HG03442 (cell line): ENCODE data around the gene ADGRL3.
"Not testable (repeated sequence)": the region's sequence is repeated elsewhere in the genome, so short reads cannot be mapped to it uniquely, and the experiment has no call there.

ENCODE experiments used
- ATAC-seq: cut with Tn5 transposase; IDR thresholded peaks from one replicate; pipeline ENCODE4 v1.9.1; 2021; ENCODE audit warnings: mild to moderate bottlenecking, moderate library complexity; ENCODE audit not compliant: unreplicated experiment

ADGRL3 gene

DNA sequence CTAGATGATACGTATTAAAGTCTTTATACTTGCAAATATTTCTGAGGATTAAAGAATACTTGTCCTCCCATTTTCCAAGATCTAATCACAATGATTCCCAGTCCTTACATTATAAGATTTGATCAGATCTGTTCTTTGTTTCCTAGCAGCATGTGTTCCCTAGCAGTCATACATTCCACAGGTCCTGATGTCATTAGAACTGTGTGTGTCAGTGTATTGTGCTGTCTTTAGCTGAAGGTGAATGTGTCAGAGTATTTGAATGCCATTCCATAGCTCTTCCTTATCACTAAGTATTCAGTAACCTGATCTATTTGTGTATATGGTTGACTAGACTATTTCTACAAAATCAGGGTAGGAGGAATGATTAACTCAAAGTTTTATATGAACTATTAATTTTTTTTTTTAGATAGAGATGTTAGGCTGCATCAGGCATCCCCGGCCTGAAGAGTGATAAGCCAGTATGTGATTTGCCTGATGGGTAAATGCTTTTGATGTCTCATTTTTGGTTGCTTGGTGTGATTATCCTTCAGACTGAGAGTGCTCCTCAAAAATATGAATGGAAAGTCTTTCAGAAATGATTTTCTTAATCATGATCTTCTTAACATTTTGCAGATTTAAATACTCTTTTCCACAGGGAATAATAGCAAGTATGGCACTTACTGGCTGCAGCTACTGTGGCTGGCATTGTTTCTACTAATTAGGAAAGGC lies 4.4 kb downstream of the ADGRL3 start:
- no peak for ATAC-seq

DNA sequence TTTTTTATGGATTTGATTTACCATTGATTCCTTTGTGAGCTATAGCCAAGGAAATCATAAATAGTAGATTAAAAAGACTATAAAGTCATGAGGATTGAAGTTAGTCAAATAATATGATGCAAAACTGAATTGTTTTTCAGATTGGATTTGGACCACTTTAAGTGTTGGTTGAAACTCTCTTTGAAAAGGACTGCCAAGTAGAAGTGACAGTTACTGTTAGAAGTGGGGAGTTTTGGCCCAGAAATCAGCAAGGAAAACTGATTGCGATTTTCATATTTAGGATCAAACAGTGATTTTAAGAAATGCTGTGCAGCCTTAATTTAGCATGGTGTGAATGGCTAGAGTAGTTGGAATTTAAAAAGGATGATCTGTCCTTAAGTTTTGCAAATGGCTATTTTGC lies 4.9 kb downstream of the ADGRL3 start:
- ATAC-seq = no peak

DNA sequence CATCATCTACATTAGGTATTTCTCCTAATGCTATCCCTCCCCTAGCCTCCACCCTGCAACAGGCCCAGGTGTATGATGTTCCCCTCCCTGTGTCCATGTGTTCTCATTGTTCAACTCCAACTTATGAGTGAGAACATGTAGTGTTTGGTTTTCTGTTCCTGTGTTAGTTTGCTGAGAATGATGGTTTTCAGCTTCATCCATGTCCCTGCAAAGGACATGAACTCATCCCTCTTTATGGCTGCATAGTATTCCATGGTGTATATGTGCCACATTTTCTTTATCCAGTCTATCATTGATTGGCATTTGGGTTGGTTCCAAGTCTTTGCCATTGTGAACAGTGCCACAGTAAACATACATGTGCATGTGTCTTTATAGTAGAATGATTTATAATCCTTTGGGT lies 7.0 kb downstream of the ADGRL3 start:
- ATAC-seq = not testable (repeated sequence)

DNA sequence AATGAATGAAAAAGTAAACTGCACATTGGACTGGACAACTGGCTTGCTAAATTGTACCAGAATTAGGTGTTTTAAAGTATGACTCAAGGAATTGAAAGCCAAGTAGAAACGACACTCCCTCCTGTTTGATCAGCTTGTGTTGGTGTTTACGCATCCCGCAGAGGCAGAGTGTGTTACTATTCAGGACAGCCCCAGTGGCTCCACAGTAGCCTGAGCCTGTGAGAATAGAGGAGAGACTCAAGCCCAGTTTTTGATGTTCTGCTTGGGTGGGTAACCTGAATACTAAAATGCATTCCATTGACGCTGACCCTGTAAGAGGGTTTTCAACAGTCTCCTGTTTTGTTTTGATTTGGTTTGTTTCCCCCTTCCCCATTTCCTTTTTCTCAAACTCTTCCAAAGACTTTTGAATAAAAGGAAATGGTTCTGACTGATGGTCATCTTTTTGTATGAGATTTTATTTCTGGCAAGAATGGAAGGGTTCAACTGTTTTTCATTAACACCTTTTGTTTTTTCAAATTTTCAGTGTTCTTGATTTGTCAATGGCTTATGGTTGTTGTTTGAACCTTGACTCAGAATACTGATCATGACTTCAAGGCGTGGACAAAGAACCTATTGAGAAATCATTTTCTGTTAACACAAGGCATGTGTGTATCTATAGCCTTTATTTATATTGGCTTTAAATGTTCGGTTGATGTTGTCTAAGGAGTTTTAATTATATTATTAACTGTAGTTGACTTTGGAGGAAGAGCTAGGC lies 10.2 kb downstream of the ADGRL3 start:
- no peak for ATAC-seq

DNA sequence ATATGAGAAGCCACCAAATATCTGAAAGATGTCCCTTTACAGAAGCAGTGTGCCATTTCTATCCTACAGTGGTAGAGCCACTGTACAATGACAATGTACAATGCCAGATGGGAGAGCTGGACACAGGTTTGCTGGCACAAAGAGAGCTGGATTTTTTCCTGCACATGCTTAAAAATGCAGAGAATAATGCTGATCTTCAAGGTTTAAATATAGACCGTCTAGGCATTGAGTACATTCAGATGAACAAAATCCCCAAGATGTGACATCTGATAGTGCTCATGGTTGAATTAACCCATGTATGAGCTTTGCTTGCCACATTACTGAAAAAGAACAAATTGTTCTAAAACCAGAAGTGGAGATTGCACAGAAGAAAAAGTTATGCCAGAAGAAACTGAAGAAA lies 11.7 kb downstream of the ADGRL3 start:
- no peak for ATAC-seq

DNA sequence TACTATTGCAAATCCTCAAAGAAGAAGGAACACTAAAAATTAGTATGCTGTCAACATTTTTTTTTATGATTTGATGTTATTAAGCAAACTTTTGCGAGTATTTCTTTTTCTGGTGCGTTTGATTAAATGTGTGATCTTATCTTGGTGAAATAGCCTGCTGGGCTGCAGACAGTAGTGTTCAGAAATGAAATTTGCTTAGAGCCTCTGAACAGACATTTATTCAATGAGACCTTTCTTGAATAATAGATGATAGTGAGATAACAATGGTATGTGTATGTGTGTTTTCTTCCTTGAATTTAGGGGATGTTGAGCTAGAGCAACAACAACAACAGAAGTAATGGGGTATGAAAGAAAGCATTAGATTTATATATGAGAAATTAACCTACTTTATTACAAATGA lies 12.7 kb downstream of the ADGRL3 start:
- ATAC-seq = no peak

DNA sequence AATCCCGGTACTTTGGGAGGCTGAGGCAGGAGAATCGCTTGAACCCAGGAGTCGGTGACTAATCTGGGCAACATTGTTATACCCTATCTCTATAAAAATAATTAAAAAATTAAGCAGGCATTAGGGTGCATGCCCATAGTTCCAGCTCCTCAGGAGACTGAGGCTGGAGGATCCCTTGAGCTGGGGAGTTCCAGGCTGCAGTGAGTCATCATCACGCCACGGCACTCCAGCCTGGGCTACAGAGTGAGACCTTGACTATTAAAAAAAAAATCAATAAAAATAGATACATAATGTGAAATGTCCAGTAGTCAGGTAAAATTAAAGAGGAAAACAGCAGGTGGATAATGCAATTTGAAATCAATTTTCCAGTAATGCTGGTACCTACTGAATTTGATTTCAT lies 14.6 kb downstream of the ADGRL3 start:
- ATAC-seq = no peak

DNA sequence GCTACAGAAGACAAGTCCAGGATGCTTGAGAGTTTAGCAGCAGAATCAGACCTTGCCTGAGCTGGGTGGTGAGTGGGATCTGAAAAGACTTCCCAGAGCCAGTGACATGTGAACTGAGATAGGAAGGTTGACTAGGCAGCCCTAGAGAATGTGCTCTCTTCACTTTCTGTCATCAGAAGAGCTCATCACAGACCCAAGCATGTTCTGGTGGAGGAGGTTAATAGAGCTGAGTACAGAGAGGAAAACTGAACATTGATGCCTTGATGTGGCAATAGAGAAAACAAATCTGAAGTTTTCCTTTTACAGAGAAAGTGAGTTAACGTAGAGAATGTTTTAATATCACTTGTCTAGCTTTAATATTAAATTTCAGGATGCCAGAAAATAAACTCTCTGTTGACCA lies 17.1 kb downstream of the ADGRL3 start:
- no peak for ATAC-seq

DNA sequence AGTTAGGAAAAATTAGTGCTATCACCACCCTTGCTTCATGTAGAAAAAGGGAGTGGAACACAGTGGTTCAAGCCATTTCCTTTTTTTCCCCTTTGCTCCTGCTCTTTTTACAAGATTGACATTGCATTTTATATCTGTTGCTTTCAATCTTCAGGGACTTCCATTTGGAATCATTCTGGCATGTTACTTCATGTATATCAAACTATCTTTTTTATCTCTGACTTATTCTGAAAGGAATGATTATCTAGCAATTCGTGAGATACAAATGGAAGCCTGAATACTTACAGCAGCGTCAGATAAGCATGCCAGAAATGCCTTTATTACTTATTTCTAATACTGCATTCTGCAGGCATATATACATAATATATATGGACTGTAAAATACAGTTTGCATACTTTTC lies 20.4 kb downstream of the ADGRL3 start:
- no peak for ATAC-seq

DNA sequence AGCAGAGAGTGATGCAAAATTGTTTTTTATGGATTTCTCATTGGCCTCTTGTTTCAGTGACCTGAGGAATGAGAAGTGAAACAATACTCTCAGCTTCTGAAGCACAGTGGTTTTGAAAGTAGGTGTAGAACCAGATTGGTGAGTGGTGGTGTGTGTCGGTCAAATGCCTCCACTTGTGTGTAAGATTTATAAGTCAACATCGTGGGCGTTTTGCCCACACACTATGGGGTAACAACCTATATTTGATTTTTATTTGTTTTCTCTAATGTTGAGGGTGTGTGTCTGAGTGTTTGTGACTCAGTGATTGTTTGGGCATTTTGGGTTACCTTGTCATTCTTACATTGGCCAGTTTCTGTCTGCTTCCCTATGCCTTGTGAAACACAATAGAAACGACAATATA lies 23.3 kb downstream of the ADGRL3 start:
- no peak for ATAC-seq

DNA sequence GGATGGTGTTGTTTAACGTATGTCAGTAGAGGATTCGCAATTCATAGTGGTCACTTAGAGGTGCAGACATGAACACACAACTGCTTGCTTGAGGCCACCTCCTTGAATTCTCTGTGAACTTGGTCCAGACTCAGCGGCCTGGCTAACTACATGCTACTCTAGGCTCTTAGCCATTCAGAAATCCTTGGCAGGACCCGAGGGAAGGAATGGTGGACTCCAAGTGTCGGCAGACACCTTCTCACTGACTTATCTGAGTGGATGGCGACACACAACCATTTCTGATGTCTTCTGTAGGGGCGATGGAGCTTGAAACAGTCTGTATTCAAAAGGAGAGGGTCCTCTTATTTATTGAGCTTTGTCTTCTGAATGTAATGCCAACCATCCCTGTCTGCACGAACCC lies 24.4 kb downstream of the ADGRL3 start:
- no peak for ATAC-seq

DNA sequence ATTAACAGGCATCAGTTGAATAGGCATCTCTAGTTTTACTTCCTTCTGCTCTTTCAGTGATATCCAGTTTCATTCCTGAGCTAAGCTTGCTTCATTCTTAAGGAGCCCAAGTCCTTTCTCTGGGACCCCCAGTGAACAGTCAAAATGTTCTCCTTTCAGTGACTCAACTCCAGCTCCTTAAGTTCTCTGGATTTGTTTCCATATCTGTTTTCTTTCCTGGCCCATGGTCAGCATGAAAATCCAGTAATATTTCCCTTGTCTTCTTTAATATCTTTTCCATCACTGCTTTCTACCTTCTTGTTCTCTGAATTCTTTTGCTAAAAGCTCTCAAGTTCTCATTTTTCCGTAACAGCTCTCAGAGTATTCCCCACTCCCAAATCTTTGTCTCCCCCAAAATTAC lies 25.5 kb downstream of the ADGRL3 start:
- ATAC-seq = no peak

DNA sequence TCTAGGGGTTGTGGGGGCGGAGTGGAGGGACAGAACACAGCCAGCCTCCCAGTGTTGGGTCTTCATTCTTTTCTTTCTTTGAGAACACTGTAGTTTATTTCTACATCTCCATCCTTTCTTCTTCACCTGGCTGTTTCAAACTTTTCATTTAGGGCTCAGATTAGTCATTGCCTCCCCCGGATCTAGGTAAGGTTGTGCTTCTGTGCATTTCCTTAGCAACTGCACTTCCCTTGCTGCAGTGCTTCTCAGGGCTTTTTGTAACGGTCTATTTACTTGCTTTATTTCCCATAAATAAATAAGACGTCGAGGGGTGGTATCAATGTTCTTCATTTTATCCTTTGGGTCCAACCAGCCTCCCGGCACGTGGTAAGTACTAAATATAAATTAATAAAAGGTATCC lies 31.3 kb downstream of the ADGRL3 start:
- ATAC-seq = no peak

DNA sequence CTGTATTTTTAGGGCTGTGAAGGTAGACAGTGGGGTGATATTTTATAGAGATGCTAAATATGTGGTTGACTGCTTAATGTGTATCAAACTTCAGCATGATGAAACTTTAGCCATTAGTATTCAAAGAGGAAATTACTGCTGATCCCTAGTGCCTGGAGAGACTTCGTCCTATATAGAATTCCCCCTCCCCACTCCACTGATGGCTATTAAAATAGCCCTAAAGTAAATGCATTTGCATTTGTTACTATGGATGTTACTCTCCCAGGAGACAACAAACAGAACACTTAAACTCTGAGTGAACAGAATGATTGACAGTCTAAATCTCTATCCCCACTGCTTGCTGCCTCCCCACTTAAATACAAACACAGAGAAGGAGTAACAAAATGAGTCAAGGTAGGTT lies 39.1 kb downstream of the ADGRL3 start:
- no peak for ATAC-seq

DNA sequence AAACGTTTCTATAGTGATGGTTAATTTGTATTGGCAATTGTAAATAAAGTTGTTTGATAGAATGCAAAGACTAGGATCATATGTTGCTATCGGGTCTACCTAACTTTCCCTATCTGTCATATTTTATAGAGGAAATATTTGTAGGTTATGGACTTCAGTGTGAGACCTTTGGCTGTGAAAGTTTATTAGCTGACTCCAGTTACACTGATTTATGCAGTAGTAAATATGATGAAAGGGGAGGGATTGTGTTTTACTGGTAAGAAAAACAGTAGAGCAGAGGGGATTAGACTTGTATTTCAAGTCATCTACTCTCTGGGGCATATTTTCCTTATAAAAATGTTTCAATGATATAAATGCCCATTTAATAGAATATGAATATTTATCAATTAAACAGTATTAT lies 43.8 kb downstream of the ADGRL3 start:
- ATAC-seq = no peak

DNA sequence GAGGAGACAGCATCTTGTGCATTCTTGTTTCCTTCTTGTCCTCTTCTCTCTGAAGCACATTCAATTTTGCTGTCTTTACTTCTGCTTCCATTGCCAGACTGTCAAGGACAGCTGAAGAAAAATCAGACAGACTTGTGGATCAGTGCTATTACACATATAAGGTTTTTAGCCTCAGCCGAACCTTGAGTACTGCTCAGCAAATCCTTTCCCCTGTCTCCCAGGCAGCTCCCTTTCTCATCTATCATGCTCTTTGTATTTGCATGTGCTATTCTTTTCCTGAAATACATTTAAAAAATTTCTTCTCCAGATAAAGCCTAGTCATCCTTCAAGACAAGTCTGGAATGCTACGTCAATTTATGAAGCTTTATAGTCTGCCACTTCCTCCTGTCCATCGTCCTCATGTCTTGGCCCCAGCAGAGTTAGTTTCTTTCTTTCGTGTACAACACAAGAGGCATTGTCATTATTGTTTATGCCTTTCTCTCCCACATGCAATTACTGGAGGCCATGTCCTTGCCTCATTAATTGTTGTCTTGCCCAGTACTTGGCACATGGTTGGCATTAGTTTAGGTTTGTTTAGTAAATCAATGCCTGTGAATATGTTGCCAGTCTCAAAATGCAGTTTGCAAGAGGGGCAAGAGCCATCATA lies 45.1 kb downstream of the ADGRL3 start:
- no peak for ATAC-seq

DNA sequence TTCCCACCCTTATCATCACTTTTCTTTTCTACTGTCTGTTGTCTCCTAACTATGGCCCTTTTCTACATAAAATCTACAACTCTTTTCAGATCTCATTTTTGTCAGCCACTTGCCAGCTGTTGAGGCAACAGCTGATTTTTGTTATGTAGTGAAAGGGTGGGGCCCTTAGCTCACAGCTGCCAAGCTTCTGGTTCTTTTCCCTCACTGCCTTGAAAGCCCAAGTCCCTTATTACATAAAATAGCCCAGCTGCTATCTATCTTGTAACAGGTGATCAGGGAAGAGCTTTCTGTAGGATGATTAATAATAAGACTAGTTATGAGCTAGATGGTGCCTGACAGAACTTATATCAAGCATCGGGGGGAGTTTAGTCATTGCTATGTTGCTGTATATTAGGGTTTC lies 45.9 kb downstream of the ADGRL3 start:
- no peak for ATAC-seq

DNA sequence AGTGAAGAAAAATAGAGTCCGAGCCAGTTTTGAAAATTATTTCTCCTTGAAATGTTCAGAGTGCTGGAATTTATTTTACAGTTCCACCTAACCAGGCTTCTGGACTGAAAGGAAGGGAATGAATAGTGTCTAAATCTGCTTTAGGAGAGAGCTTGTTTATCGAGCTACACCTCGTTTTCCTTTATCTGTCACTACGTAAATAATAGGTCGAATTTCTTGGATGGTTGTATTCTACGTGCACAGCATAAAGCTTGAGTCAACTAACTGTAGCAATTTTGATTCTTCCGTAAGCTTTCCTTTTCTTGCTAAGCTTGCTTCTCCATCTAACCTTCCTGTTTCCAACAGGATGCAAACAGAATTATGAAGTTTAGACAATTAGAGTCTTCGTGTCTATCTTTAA lies 48.6 kb downstream of the ADGRL3 start:
- ATAC-seq = no peak

DNA sequence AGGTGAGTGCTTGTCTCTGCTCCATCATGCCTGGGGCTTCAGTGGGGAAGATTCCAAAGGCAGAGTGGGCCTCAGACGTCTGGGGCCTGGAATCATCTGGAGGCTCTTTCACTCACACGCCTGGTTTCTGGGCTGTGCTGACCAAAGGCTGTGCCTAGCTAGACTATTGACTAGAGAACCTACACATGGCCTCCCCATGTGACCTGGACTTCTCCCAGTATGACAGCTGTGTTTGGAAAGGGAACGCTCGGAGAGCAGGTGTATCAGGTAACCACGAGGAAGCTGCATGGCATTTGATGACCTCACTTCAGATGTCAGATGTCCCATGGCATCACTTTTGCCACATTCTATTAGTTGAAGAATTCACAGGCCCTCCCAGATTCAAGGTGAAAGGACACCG lies 51.0 kb downstream of the ADGRL3 start:
- no peak for ATAC-seq

DNA sequence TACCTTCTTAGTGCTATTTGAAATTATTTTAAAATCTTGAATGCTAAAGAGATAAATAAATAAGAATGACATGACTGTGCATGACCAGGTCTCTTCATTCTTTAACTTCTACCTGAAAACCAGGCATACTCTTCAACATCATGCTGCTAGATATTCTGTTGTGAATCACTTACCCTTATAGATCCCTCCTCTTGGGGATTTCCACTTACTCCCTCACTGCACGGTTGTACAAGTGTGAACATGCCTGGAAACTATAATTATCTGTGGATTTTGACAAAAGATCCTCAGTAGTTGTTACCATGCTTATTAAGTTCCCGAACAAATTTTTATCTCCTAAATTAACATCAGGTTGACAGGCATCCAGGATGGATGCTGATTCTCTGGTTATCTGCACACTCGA lies 54.3 kb downstream of the ADGRL3 start:
- ATAC-seq = no peak

DNA sequence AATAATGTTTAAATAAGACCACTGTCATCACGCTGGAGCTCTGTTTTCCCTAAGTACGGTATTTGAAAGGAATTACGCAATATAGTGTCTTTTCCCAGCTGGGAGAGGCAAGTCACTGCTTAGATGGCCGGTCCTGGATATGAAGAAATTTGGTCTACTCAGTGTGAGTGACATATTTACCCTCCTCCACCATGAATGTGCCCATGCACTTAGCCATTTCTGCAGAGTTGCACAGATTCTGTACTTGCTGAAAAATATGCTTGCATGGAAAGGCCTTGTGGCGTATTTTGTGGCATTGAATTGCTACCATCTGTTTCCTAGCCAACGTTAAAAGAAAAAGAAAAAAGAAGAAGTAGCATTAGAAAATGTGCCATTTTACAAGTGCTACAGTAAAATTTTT lies 73.1 kb downstream of the ADGRL3 start:
- no peak for ATAC-seq

DNA sequence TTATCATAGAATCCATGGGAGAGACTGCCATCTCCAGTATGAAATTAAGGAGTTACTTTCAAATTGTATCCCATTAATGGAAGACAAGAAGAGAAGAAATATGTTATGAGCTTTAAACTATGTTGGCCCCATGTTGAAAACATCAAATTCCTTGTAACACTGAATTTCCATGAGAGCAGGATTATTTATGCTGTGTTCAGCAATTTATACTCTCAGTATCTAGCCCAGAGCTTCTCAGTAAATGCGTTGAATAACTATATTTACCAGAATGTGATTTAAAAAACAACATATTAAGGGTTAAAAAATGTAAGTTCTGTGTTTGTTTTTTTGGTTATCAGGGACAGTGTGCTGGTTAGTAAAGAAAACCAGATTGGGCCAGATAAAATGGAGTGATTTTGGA lies 74.2 kb downstream of the ADGRL3 start:
- no peak for ATAC-seq
